CD4-positive, alpha-beta T cell treated with Interleukin-4 for 1 hour (primary cell): ENCODE results near the gene PAX8.

ENCODE experiments used
- DNase-seq, 2 donors: peaks; one replicate each; pipeline ENCODE4 v3.0.0-alpha.2; 2020 to 2022

The PAX8 gene

GRCh38 chr2:113264713-113265403, 13.9 kb downstream of the PAX8 start:
- no peak for DNase-seq

GRCh38 chr2:113263546-113263945, 15.2 kb downstream of the PAX8 start:
- no peak for DNase-seq

- no peak for DNase-seq
Measured at GRCh38 chr2:113260991-113261390, 17.7 kb downstream of the PAX8 start.

- DNase-seq = no peak
Measured at GRCh38 chr2:113258471-113259147, 20.1 kb downstream of the PAX8 start.

GRCh38 chr2:113257516-113258264, 21.0 kb downstream of the PAX8 start:
- DNase-seq = no peak

GRCh38 chr2:113255140-113256070, 23.3 kb downstream of the PAX8 start:
- DNase-seq = no peak

GRCh38 chr2:113253453-113253852, 25.3 kb downstream of the PAX8 start:
- no peak for DNase-seq

GRCh38 chr2:113252047-113252590, 26.6 kb downstream of the PAX8 start:
- DNase-seq = no peak

GRCh38 chr2:113251118-113251517, 27.6 kb downstream of the PAX8 start:
- peak in 1 of 2 donors; percentile 38 for DNase-seq

GRCh38 chr2:113248997-113249770, 29.5 kb downstream of the PAX8 start:
- DNase-seq = peak; percentile 79 to 81

GRCh38 chr2:113246606-113247005, 32.1 kb downstream of the PAX8 start:
- DNase-seq = no peak

GRCh38 chr2:113245276-113245711, 33.4 kb downstream of the PAX8 start:
- DNase-seq = no peak

GRCh38 chr2:113242327-113242726, 36.4 kb downstream of the PAX8 start:
- no peak for DNase-seq

- peak in 1 of 2 donors; percentile 48 for DNase-seq
Measured at GRCh38 chr2:113240915-113241911, 37.5 kb downstream of the PAX8 start.

GRCh38 chr2:113240150-113240914, 38.4 kb downstream of the PAX8 start:
- no peak for DNase-seq

- DNase-seq = no peak
Measured at GRCh38 chr2:113238871-113239839, 39.6 kb downstream of the PAX8 start.

GRCh38 chr2:113237604-113238160, 41.0 kb downstream of the PAX8 start:
- no peak for DNase-seq
